Muscle layer of colon (tissue), 2 donors: Measurements from ENCODE around the gene SSH2.

Experiments
- H3K27ac ChIP-seq: one replicate; pipeline ENCODE4 v1.7.0; 2013; ENCODE audit warnings: low read depth, mild to moderate bottlenecking, low read length, moderate library complexity
- H3K27me3 ChIP-seq, 2 donors: one replicate each; pipeline ENCODE4 v1.7.0; 2013; ENCODE audit warnings: low read length in 2 of 2, mild to moderate bottlenecking in 2 of 2; ENCODE audit not compliant: insufficient read depth in 2 of 2, control insufficient read depth in 1 of 2
- H3K36me3 ChIP-seq: one replicate; pipeline ENCODE4 v1.7.0; 2013; ENCODE audit warnings: mild to moderate bottlenecking, low read length; ENCODE audit not compliant: insufficient read depth
- H3K4me1 ChIP-seq: one replicate; pipeline ENCODE4 v1.7.0; 2013; ENCODE audit warnings: mild to moderate bottlenecking, low read length; ENCODE audit not compliant: insufficient read depth
- H3K4me3 ChIP-seq, 2 donors: one replicate each; pipeline ENCODE4 v1.7.0; 2013; ENCODE audit warnings: low read length in 2 of 2, low read depth in 1 of 2, mild to moderate bottlenecking in 1 of 2, moderate library complexity in 1 of 2
- H3K9ac ChIP-seq: one replicate; pipeline ENCODE4 v1.7.0; 2013; ENCODE audit warnings: low read length
- H3K9me3 ChIP-seq: one replicate; pipeline ENCODE4 v1.7.0; 2013; ENCODE audit warnings: mild to moderate bottlenecking, low read length
- donor health status: abdominal sarcoma.
- donor health status: Adenocarcinoma of cecum.

SSH2 gene

GRCh38 chr17:29924786-29925185, 5.2 kb downstream of the SSH2 start:
- H3K27ac ChIP-seq, result no peak overlapping the region

GRCh38 chr17:29918922-29919856, 10.8 kb downstream of the SSH2 start:
- no peak overlapping the region for H3K9ac ChIP-seq
- H3K27me3 ChIP-seq, result no peaks in the 10 kb centered on the region
- no peaks in the 10 kb centered on the region for H3K9me3 ChIP-seq
- H3K36me3 ChIP-seq, result no peaks in the 10 kb centered on the region
- no peaks in the 10 kb centered on the region for H3K4me1 ChIP-seq
- H3K27ac ChIP-seq, result no peak overlapping the region
- no peak overlapping the region for H3K4me3 ChIP-seq

More at GRCh38 chr17:29924786-29925185, 5.2 kb downstream of the SSH2 start:
- H3K36me3 ChIP-seq, result no peaks in the 10 kb centered on the region
- no peaks in the 10 kb centered on the region for H3K27me3 ChIP-seq
- H3K4me3 ChIP-seq, result no peak overlapping the region
- H3K9me3 ChIP-seq, result no peaks in the 10 kb centered on the region
- H3K4me1 ChIP-seq, result peaks cover 6% of the 10 kb centered on the region
- no peak overlapping the region for H3K9ac ChIP-seq

- no peak overlapping the region for H3K27ac ChIP-seq
- no peaks in the 10 kb centered on the region for H3K9me3 ChIP-seq
- H3K27me3 ChIP-seq, result no peaks in the 10 kb centered on the region
- no peaks in the 10 kb centered on the region for H3K36me3 ChIP-seq
- H3K4me3 ChIP-seq, result no peak overlapping the region
- no peaks in the 10 kb centered on the region for H3K4me1 ChIP-seq
- H3K9ac ChIP-seq, result no peak overlapping the region
Measured at GRCh38 chr17:29918016-29918415, 12.0 kb downstream of the SSH2 start.

GRCh38 chr17:29914819-29915537, 15.1 kb downstream of the SSH2 start:
- no peaks in the 10 kb centered on the region for H3K27me3 ChIP-seq
- no peak overlapping the region for H3K9ac ChIP-seq
- no peak overlapping the region for H3K4me3 ChIP-seq
- no peaks in the 10 kb centered on the region for H3K4me1 ChIP-seq
- no peaks in the 10 kb centered on the region for H3K9me3 ChIP-seq
- H3K36me3 ChIP-seq, result no peaks in the 10 kb centered on the region
- H3K27ac ChIP-seq, result no peak overlapping the region

GRCh38 chr17:29911641-29912177, 18.3 kb downstream of the SSH2 start:
- no peak overlapping the region for H3K4me3 ChIP-seq
- no peak overlapping the region for H3K27ac ChIP-seq
- H3K4me1 ChIP-seq, result no peaks in the 10 kb centered on the region
- no peaks in the 10 kb centered on the region for H3K9me3 ChIP-seq
- H3K27me3 ChIP-seq, result no peaks in the 10 kb centered on the region
- no peak overlapping the region for H3K9ac ChIP-seq
- H3K36me3 ChIP-seq, result no peaks in the 10 kb centered on the region

- Histone ChIP-seq H3K9me3 (no peaks in the 10 kb centered on the region), H3K27me3 (no peaks in the 10 kb centered on the region), H3K4me3 (no peak overlapping the region), H3K4me1 (no peaks in the 10 kb centered on the region), H3K27ac (no peak overlapping the region), H3K9ac (no peak overlapping the region), H3K36me3 (no peaks in the 10 kb centered on the region)
Measured at GRCh38 chr17:29909236-29910003, 20.6 kb downstream of the SSH2 start.

- H3K36me3 ChIP-seq, result no peaks in the 10 kb centered on the region
- H3K9ac ChIP-seq, result no peak overlapping the region
- H3K27ac ChIP-seq, result no peak overlapping the region
- H3K27me3 ChIP-seq, result no peaks in the 10 kb centered on the region
- H3K4me3 ChIP-seq, result no peak overlapping the region
- no peaks in the 10 kb centered on the region for H3K4me1 ChIP-seq
- no peaks in the 10 kb centered on the region for H3K9me3 ChIP-seq
Measured at GRCh38 chr17:29906969-29907368, 23.1 kb downstream of the SSH2 start.

GRCh38 chr17:29905879-29906167, 24.2 kb downstream of the SSH2 start:
- H3K4me3 ChIP-seq, result no peak overlapping the region
- H3K9ac ChIP-seq, result no peak overlapping the region
- no peaks in the 10 kb centered on the region for H3K27me3 ChIP-seq
- H3K4me1 ChIP-seq, result no peaks in the 10 kb centered on the region
- no peaks in the 10 kb centered on the region for H3K36me3 ChIP-seq
- H3K27ac ChIP-seq, result no peak overlapping the region
- H3K9me3 ChIP-seq, result no peaks in the 10 kb centered on the region

GRCh38 chr17:29905086-29905878, 24.7 kb downstream of the SSH2 start:
- no peaks in the 10 kb centered on the region for H3K4me1 ChIP-seq
- H3K27ac ChIP-seq, result no peak overlapping the region
- no peaks in the 10 kb centered on the region for H3K9me3 ChIP-seq
- H3K4me3 ChIP-seq, result no peak overlapping the region
- H3K36me3 ChIP-seq, result no peaks in the 10 kb centered on the region
- H3K27me3 ChIP-seq, result no peaks in the 10 kb centered on the region
- no peak overlapping the region for H3K9ac ChIP-seq

- Histone ChIP-seq H3K27ac (no peak overlapping the region), H3K4me1 (no peaks in the 10 kb centered on the region), H3K4me3 (no peak overlapping the region), H3K36me3 (no peaks in the 10 kb centered on the region), H3K27me3 (no peaks in the 10 kb centered on the region), H3K9ac (no peak overlapping the region), H3K9me3 (no peaks in the 10 kb centered on the region)
Measured at GRCh38 chr17:29903471-29903870, 26.6 kb downstream of the SSH2 start.
